WTC11 (cell line): Measurements from ENCODE around the gene UBASH3B. TPM values are rescaled to one million over a fixed set of nuclear protein-coding genes. Genes with fewer than 3 reads are reported as not detected.

Experiments
- ATAC-seq: fragments of 200-7000 bp; cut with Tn5 transposase; 2 replicates; pipeline ENCODE4 v1.10.0; 2021; ENCODE audit warnings: mild to moderate bottlenecking, moderate library complexity
- CTCF ChIA-PET: fragments of 300-600 bp; sonication (Branson Sonifier 250); formaldehyde crosslinking; loops from one replicate; lab custom pipeline; 2021; ENCODE audit warnings: antibody characterized with exemption; lab: Charles Lee
- POLR2A ChIA-PET: fragments of 350-600 bp; sonication (Branson Sonifier 250); formaldehyde crosslinking; loops from one replicate; lab custom pipeline; 2021; ENCODE audit warnings: antibody characterized with exemption; lab: Charles Lee
- DNase-seq: peaks from one replicate; pipeline ENCODE4 v3.0.0; 2021; ENCODE audit warnings: low spot score
- H3K27ac Mint-ChIP-seq: 2 replicates; pipeline ENCODE4 v1.8.0; 2021; ENCODE audit warnings: mixed read lengths
- H3K27me3 Mint-ChIP-seq: 2 replicates; pipeline ENCODE4 v1.8.0; 2021; ENCODE audit warnings: low read depth, mild to moderate bottlenecking, moderate library complexity, mixed read lengths
- H3K36me3 Mint-ChIP-seq: 2 replicates; pipeline ENCODE4 v1.8.0; 2021; ENCODE audit warnings: mixed read lengths
- H3K4me1 Mint-ChIP-seq: 2 replicates; pipeline ENCODE4 v1.8.0; 2022; ENCODE audit warnings: mixed read lengths
- H3K4me3 Mint-ChIP-seq: 2 replicates; pipeline ENCODE4 v1.8.0; 2021; ENCODE audit warnings: mild to moderate bottlenecking, moderate library complexity, mixed read lengths
- H3K9me3 Mint-ChIP-seq: 2 replicates; pipeline ENCODE4 v1.8.0; 2021; ENCODE audit warnings: mixed read lengths
- ATF1 ChIP-seq: sonication (generic); formaldehyde crosslinking; IDR thresholded peaks from 2 replicates; pipeline ENCODE4 v1.8.1; 2023; ENCODE audit warnings: mild to moderate bottlenecking, moderate library complexity, missing genetic modification reagents
- CREB1 ChIP-seq: sonication (generic); formaldehyde crosslinking; IDR thresholded peaks from 2 replicates; pipeline ENCODE4 v1.8.0; 2023; ENCODE audit warnings: mild to moderate bottlenecking, missing genetic modification reagents
- ETV6 ChIP-seq: sonication (generic); formaldehyde crosslinking; IDR thresholded peaks from 2 replicates; pipeline ENCODE4 v1.8.1; 2022; ENCODE audit warnings: mild to moderate bottlenecking, missing genetic modification reagents
- FOXK1 ChIP-seq: sonication (generic); formaldehyde crosslinking; IDR thresholded peaks from 2 replicates; pipeline ENCODE4 v1.8.0; 2022; ENCODE audit warnings: mild to moderate bottlenecking, moderate library complexity, missing genetic modification reagents
- FOXP4 ChIP-seq: sonication (generic); formaldehyde crosslinking; IDR thresholded peaks from 2 replicates; pipeline ENCODE4 v1.8.0; 2022; ENCODE audit warnings: mild to moderate bottlenecking, missing genetic modification reagents
- GTF2I ChIP-seq: fragments of 250-450 bp; sonication (Bioruptor Pico); conservative IDR thresholded peaks from 2 replicates; pipeline ENCODE4 v1.4.0; 2021; ENCODE audit warnings: mild to moderate bottlenecking
- MYBL2 ChIP-seq: sonication (generic); formaldehyde crosslinking; IDR thresholded peaks from 2 replicates; pipeline ENCODE4 v1.8.1; 2023; ENCODE audit warnings: mild to moderate bottlenecking, moderate library complexity, missing genetic modification reagents
- OVOL2 ChIP-seq: fragments of 250-450 bp; sonication (Bioruptor Pico); IDR thresholded peaks from 2 replicates; pipeline ENCODE4 v1.9.0; 2021; ENCODE audit warnings: mild to moderate bottlenecking, borderline replicate concordance
- SOX15 ChIP-seq: fragments of 250-450 bp; sonication (Bioruptor Pico); IDR thresholded peaks from 2 replicates; pipeline ENCODE4 v1.9.0; 2021; ENCODE audit warnings: mild to moderate bottlenecking
- SP1 ChIP-seq: sonication (generic); formaldehyde crosslinking; conservative IDR thresholded peaks from 2 replicates; pipeline ENCODE4 v1.8.1; 2022; ENCODE audit warnings: missing genetic modification reagents
- ZBTB43 ChIP-seq: sonication (generic); formaldehyde crosslinking; IDR thresholded peaks from 2 replicates; pipeline ENCODE4 v1.8.1; 2023; ENCODE audit warnings: mild to moderate bottlenecking, missing genetic modification reagents
- ZNF138 ChIP-seq: sonication (generic); formaldehyde crosslinking; conservative IDR thresholded peaks from 2 replicates; pipeline ENCODE4 v1.8.1; 2022; ENCODE audit warnings: mild to moderate bottlenecking, moderate library complexity, missing genetic modification reagents
- ZNF396 ChIP-seq: fragments of 250-450 bp; sonication (Bioruptor Pico); IDR thresholded peaks from 2 replicates; pipeline ENCODE4 v1.8.0; 2021; ENCODE audit warnings: mild to moderate bottlenecking, moderate library complexity, borderline replicate concordance
- ZNF416 ChIP-seq: fragments of 250-450 bp; sonication (Bioruptor Pico); IDR thresholded peaks from 2 replicates; pipeline ENCODE4 v1.9.0; 2021; ENCODE audit warnings: mild to moderate bottlenecking, inconsistent platforms
- ZNF512 ChIP-seq: sonication (generic); formaldehyde crosslinking; IDR thresholded peaks from 2 replicates; pipeline ENCODE4 v1.8.1; 2022; ENCODE audit warnings: missing genetic modification reagents, borderline replicate concordance
- total RNA-seq: library from RNA; stranded (reverse); gene quantifications from 3 replicates; pipeline ENCODE4 v1.2.3, GENCODE V29; 2021
- TF ChIP-seq, protein P1 (sequence below): sonication (generic); formaldehyde crosslinking; IDR thresholded peaks from 2 replicates; pipeline ENCODE4 v1.8.1; 2023; ENCODE audit warnings: mild to moderate bottlenecking, missing genetic modification reagents, moderate library complexity
- TF ChIP-seq, protein P2 (sequence below): sonication (generic); formaldehyde crosslinking; IDR thresholded peaks from 2 replicates; pipeline ENCODE4 v1.8.0; 2022; ENCODE audit warnings: mild to moderate bottlenecking, missing genetic modification reagents
- TF ChIP-seq, protein P3 (sequence below): fragments of 250-450 bp; sonication (Bioruptor Pico); IDR thresholded peaks from 2 replicates; pipeline ENCODE4 v1.9.0; 2021; ENCODE audit warnings: mild to moderate bottlenecking

The UBASH3B gene
- total RNA-seq, 1 experiment from 2014 or later, result 21.1 TPM

GRCh38 chr11:122755409-122755808 is 99.9 kb downstream of the UBASH3B start:
- POLR2A ChIA-PET, result interaction anchor here (0.8 kb wide), 1 partner anchor 99 kb away, joined by 3 read pairs; no protein-coding TSS in a partner anchor
- TF ChIP-seq, protein P1, sequence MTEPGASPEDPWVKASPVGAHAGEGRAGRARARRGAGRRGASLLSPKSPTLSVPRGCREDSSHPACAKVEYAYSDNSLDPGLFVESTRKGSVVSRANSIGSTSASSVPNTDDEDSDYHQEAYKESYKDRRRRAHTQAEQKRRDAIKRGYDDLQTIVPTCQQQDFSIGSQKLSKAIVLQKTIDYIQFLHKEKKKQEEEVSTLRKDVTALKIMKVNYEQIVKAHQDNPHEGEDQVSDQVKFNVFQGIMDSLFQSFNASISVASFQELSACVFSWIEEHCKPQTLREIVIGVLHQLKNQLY (CRISPR knock-in tag), result no peak
- TF ChIP-seq ZNF512 (CRISPR knock-in tag) (no peak), ZNF138 (CRISPR knock-in tag) (no peak), FOXP4 (no peak), ETV6 (CRISPR knock-in tag) (no peak), MYBL2 (CRISPR knock-in tag) (no peak), GTF2I (no peak), ZNF396 (CRISPR knock-in tag) (no peak), SOX15 (CRISPR knock-in tag) (no peak)
- TF ChIP-seq, protein P2, sequence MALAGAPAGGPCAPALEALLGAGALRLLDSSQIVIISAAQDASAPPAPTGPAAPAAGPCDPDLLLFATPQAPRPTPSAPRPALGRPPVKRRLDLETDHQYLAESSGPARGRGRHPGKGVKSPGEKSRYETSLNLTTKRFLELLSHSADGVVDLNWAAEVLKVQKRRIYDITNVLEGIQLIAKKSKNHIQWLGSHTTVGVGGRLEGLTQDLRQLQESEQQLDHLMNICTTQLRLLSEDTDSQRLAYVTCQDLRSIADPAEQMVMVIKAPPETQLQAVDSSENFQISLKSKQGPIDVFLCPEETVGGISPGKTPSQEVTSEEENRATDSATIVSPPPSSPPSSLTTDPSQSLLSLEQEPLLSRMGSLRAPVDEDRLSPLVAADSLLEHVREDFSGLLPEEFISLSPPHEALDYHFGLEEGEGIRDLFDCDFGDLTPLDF (CRISPR knock-in tag), result no peak
- TF ChIP-seq, protein P3, sequence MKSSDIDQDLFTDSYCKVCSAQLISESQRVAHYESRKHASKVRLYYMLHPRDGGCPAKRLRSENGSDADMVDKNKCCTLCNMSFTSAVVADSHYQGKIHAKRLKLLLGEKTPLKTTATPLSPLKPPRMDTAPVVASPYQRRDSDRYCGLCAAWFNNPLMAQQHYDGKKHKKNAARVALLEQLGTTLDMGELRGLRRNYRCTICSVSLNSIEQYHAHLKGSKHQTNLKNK (CRISPR knock-in tag), result no peak
- H3K27me3 Mint-ChIP-seq, result no peaks in the 10 kb centered on the region
- CTCF ChIA-PET, result interaction anchor here (0.6 to 5.4 kb wide), 35 partner anchors 9 to 265 kb away, joined by 3 to 56 read pairs (median 6); partner anchors contain the start of gene UBASH3B
- DNase-seq, result no peak
- H3K9me3 Mint-ChIP-seq, result no peaks in the 10 kb centered on the region
- H3K4me1 Mint-ChIP-seq, result 0 out of 2 replicates have a peak, but pooled peaks cover 6% of the 10 kb centered on the region
- no peak overlapping the region for H3K4me3 Mint-ChIP-seq
- H3K27ac Mint-ChIP-seq, result no peak overlapping the region
- no peaks in the 10 kb centered on the region for H3K36me3 Mint-ChIP-seq
- ATAC-seq, result peak; percentile 25; the same call in 1 of the 2 replicates

GRCh38 chr11:122755941-122756340 is 100.4 kb downstream of the UBASH3B start:
- POLR2A ChIA-PET, result no interaction called here
- H3K4me1 Mint-ChIP-seq, result 0 out of 2 replicates have a peak, but pooled peaks cover 6% of the 10 kb centered on the region
- CTCF ChIA-PET, result interaction anchor here (0.9 to 5.4 kb wide), 18 partner anchors 10 to 175 kb away, joined by 3 to 56 read pairs (median 6); partner anchors contain the start of gene UBASH3B
- H3K36me3 Mint-ChIP-seq, result no peaks in the 10 kb centered on the region
- DNase-seq (no peak), ATAC-seq (no peak)
- H3K27ac Mint-ChIP-seq, result no peak overlapping the region
- no peaks in the 10 kb centered on the region for H3K9me3 Mint-ChIP-seq
- TF ChIP-seq OVOL2 (no peak), SP1 (CRISPR knock-in tag) (no peak), ZNF416 (CRISPR knock-in tag) (no peak), ATF1 (CRISPR knock-in tag) (no peak), FOXK1 (CRISPR knock-in tag) (no peak)
- no peaks in the 10 kb centered on the region for H3K27me3 Mint-ChIP-seq
- no peak overlapping the region for H3K4me3 Mint-ChIP-seq

- POLR2A ChIA-PET, result no interaction called here
- peak; percentile 38 for ATAC-seq
- no peaks in the 10 kb centered on the region for H3K27me3 Mint-ChIP-seq
- DNase-seq, result no peak
- H3K27ac Mint-ChIP-seq, result no peak overlapping the region
- 0 out of 2 replicates have a peak, but pooled peaks cover 6% of the 10 kb centered on the region for H3K4me1 Mint-ChIP-seq
- TF ChIP-seq ZBTB43 (CRISPR knock-in tag) (no peak), CREB1 (CRISPR knock-in tag) (no peak)
- CTCF ChIA-PET, result interaction anchor here (0.9 to 5.4 kb wide), 10 partner anchors 10 to 128 kb away, joined by 3 to 56 read pairs (median 6); partner anchors contain the start of gene UBASH3B
- no peaks in the 10 kb centered on the region for H3K9me3 Mint-ChIP-seq
- no peak overlapping the region for H3K4me3 Mint-ChIP-seq
- H3K36me3 Mint-ChIP-seq, result no peaks in the 10 kb centered on the region
Observed at GRCh38 chr11:122756417-122756816, 100.9 kb downstream of the UBASH3B start.
